PFSK-1 (cell line): ENCODE data around the gene PNMA8B.

Source experiments
- FOXP2 ChIP-seq: optimal IDR thresholded peaks from 2 replicates; pipeline ENCODE3; 2011; ENCODE audit warnings: borderline replicate concordance, control low read depth, inconsistent platforms; ENCODE audit not compliant: insufficient read depth; ENCODE audit errors: extremely low read length, extremely low read depth
- POLR2AphosphoS5 ChIP-seq: IDR thresholded peaks from 2 replicates; pipeline ENCODE4 v1.6.1; 2012; ENCODE audit warnings: low read depth, mild to moderate bottlenecking, control low read depth, low read length, moderate library complexity
- REST ChIP-seq, 2 experiments: IDR thresholded peaks; 2 replicates each; pipeline versions ENCODE4 v1.6.1 to v1.8.0; 2011 to 2012; ENCODE audit warnings: low read depth in 2 of 2, low read length in 2 of 2, control low read depth in 1 of 2, inconsistent platforms in 1 of 2, mild to moderate bottlenecking in 1 of 2, moderate library complexity in 1 of 2; ENCODE audit not compliant: insufficient read depth in 1 of 2
- SIN3A ChIP-seq: IDR thresholded peaks from 2 replicates; pipeline ENCODE4 v1.6.1; 2012; ENCODE audit warnings: mild to moderate bottlenecking, low read length, moderate library complexity, borderline replicate concordance; ENCODE audit not compliant: insufficient read depth
- TAF1 ChIP-seq: IDR thresholded peaks from 2 replicates; pipeline ENCODE4 v1.6.1; 2012; ENCODE audit warnings: low read length, control low read depth, borderline replicate concordance; ENCODE audit not compliant: insufficient read depth

Gene PNMA8B

DNA sequence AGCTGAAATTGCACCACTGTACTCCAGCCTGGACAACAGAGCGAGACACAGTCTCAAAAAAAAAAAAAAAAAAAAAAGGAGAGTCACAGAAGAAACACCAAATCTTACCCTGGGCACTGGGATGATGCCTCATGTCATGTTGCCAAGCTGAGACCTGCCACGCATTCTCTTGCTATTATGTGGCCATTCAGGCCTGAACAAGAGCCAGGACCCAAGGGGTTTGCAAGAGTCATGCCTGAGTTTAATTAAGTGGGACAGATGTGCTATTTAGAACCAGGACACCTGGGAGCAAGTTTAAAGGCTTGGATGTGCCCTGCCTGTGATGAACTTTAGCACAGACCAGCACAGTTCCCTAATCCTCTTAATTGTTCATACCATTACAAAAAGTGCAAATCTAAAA is 34.1 kb downstream of the PNMA8B start:
- TF ChIP-seq REST (IDR thresholded peaks at IDR 0.05; ENCODE audit: insufficient read depth in 1 of 2, low read depth in 2 of 2, low read length in 2 of 2) (no peak), FOXP2 (no peak), POLR2AphosphoS5 (no peak), TAF1 (no peak), SIN3A (no peak)

GRCh38 chr19:46460981-46461380 is 34.7 kb downstream of the PNMA8B start:
- TF ChIP-seq REST (IDR thresholded peaks at IDR 0.05; ENCODE audit: insufficient read depth in 1 of 2, low read depth in 2 of 2, low read length in 2 of 2) (no peak), SIN3A (no peak), FOXP2 (no peak), POLR2AphosphoS5 (no peak), TAF1 (no peak)

DNA sequence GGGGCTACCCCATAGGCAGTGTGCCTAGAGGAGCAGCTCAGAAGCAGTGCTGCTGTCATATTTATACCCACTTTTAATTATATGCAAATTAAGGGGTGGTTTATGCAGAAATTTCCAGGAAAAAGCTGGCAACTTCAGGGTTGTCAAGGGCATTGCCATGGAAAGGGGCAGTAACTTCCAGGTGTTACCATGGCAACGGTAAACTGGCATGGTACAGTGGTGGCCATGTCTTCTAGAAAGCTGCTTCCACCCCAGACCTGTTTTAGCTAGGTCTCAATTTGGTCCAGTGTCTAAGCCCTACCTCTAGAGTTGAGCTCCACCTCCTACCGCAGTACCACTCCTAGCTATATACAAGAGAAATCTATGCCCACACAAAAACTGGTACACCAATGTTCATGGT is 35.6 kb downstream of the PNMA8B start:
- no peak for TF ChIP-seq FOXP2
- TF ChIP-seq TAF1: no peak
- TF ChIP-seq POLR2AphosphoS5: no peak
- no peak for TF ChIP-seq SIN3A
- no peak for TF ChIP-seq REST (IDR thresholded peaks at IDR 0.05; ENCODE audit: insufficient read depth in 1 of 2, low read depth in 2 of 2, low read length in 2 of 2)

- TF ChIP-seq REST (IDR thresholded peaks at IDR 0.05; ENCODE audit: insufficient read depth in 1 of 2, low read depth in 2 of 2, low read length in 2 of 2) (no peak), TAF1 (no peak), SIN3A (no peak), POLR2AphosphoS5 (no peak), FOXP2 (no peak)
Observed at GRCh38 chr19:46456930-46457329, 38.7 kb downstream of the PNMA8B start.

GRCh38 chr19:46454244-46454643 is 41.4 kb downstream of the PNMA8B start:
- TF ChIP-seq POLR2AphosphoS5: no peak
- TF ChIP-seq TAF1: no peak
- TF ChIP-seq SIN3A: no peak
